ENCODE data around the gene C1GALT1.
A peak's percentile ranks its signal among the peaks of the same experiment; 100 is the strongest.

C1GALT1 gene

GRCh38 chr7:7157177-7157886, 25.0 kb upstream of the C1GALT1 start:
- H3K4me3 ChIP-seq (ENCODE audit: control insufficient read depth, low read depth, low read length): peak overlapping the region; percentile 31
- DNase-seq (ENCODE audit: low read depth): peak; percentile 82
- TF ChIP-seq CTCF (IDR thresholded peaks at IDR 0.05; ENCODE audit: control insufficient read depth, insufficient read depth, low read depth, low read length, missing control alignments): no peak

GRCh38 chr7:7157887-7158271, 24.5 kb upstream of the C1GALT1 start:
- DNase-seq (ENCODE audit: low read depth): no peak
- peak overlapping the region; percentile 31 for H3K4me3 ChIP-seq (ENCODE audit: control insufficient read depth, low read depth, low read length)
- TF ChIP-seq CTCF (IDR thresholded peaks at IDR 0.05; ENCODE audit: control insufficient read depth, insufficient read depth, low read depth, low read length, missing control alignments): no peak

- no peak for TF ChIP-seq CTCF (IDR thresholded peaks at IDR 0.05; ENCODE audit: control insufficient read depth, insufficient read depth, low read depth, low read length, missing control alignments)
- no peak overlapping the region for H3K4me3 ChIP-seq (ENCODE audit: control insufficient read depth, low read depth, low read length)
- DNase-seq (ENCODE audit: low read depth): no peak
These were observed 23.2 kb upstream of the C1GALT1 start for GRCh38 chr7:7159063-7159658.

GRCh38 chr7:7164591-7164990, 17.8 kb upstream of the C1GALT1 start:
- no peak for TF ChIP-seq CTCF (IDR thresholded peaks at IDR 0.05; ENCODE audit: control insufficient read depth, insufficient read depth, low read depth, low read length, missing control alignments)
- no peak overlapping the region for H3K4me3 ChIP-seq (ENCODE audit: control insufficient read depth, low read depth, low read length)
- no peak for DNase-seq (ENCODE audit: low read depth)

- DNase-seq (ENCODE audit: low read depth): no peak
- H3K4me3 ChIP-seq (ENCODE audit: control insufficient read depth, low read depth, low read length): no peak overlapping the region
- TF ChIP-seq CTCF (IDR thresholded peaks at IDR 0.05; ENCODE audit: control insufficient read depth, insufficient read depth, low read depth, low read length, missing control alignments): no peak
These were observed 17.0 kb upstream of the C1GALT1 start for GRCh38 chr7:7165372-7165771.

- no peak for TF ChIP-seq CTCF (IDR thresholded peaks at IDR 0.05; ENCODE audit: control insufficient read depth, insufficient read depth, low read depth, low read length, missing control alignments)
- DNase-seq (ENCODE audit: low read depth): no peak
- no peak overlapping the region for H3K4me3 ChIP-seq (ENCODE audit: control insufficient read depth, low read depth, low read length)
These were observed 16.0 kb upstream of the C1GALT1 start for GRCh38 chr7:7166318-7166717.

Measured in AG09309 (cell line).